HG03457 (cell line): Measurements from ENCODE around the gene MFSD12.

ENCODE experiments used
- ATAC-seq: cut with Tn5 transposase; IDR thresholded peaks from one replicate; pipeline ENCODE4 v1.9.1; 2021; ENCODE audit warnings: moderate number of reproducible peaks; ENCODE audit not compliant: unreplicated experiment

Gene MFSD12

GRCh38 chr19:3563709-3564524, 6.5 kb upstream of the MFSD12 start:
- no peak for ATAC-seq

- ATAC-seq: peak; percentile 34
These were observed 367 bp downstream of the MFSD12 start for GRCh38 chr19:3556978-3557460.

- no peak for ATAC-seq
These were observed 886 bp downstream of the MFSD12 start for GRCh38 chr19:3556423-3556977.

GRCh38 chr19:3555653-3556422, 1.5 kb downstream of the MFSD12 start:
- ATAC-seq: no peak

GRCh38 chr19:3554254-3555083, 2.9 kb downstream of the MFSD12 start:
- ATAC-seq: no peak

- no peak for ATAC-seq
These were observed 5.6 kb downstream of the MFSD12 start for GRCh38 chr19:3551792-3552095.

GRCh38 chr19:3550947-3551791, 6.2 kb downstream of the MFSD12 start:
- no peak for ATAC-seq

GRCh38 chr19:3549816-3550215, 7.6 kb downstream of the MFSD12 start:
- no peak for ATAC-seq

GRCh38 chr19:3548606-3549005, 8.8 kb downstream of the MFSD12 start:
- no peak for ATAC-seq

GRCh38 chr19:3547767-3548282, 9.6 kb downstream of the MFSD12 start:
- no peak for ATAC-seq

GRCh38 chr19:3547301-3547731, 10.1 kb downstream of the MFSD12 start:
- ATAC-seq: no peak

GRCh38 chr19:3546119-3546518, 11.3 kb downstream of the MFSD12 start:
- no peak for ATAC-seq

- no peak for ATAC-seq
These were observed 11.7 kb downstream of the MFSD12 start for GRCh38 chr19:3545669-3546034.

GRCh38 chr19:3544742-3545668, 12.4 kb downstream of the MFSD12 start:
- ATAC-seq: no peak

- no peak for ATAC-seq
These were observed 13.4 kb downstream of the MFSD12 start for GRCh38 chr19:3544058-3544376.

GRCh38 chr19:3543150-3544057, 14.0 kb downstream of the MFSD12 start:
- no peak for ATAC-seq

- no peak for ATAC-seq
These were observed 17.6 kb downstream of the MFSD12 start for GRCh38 chr19:3539756-3540118.
